Measurements from ENCODE around the gene NMRAL1.

Gene NMRAL1

DNA sequence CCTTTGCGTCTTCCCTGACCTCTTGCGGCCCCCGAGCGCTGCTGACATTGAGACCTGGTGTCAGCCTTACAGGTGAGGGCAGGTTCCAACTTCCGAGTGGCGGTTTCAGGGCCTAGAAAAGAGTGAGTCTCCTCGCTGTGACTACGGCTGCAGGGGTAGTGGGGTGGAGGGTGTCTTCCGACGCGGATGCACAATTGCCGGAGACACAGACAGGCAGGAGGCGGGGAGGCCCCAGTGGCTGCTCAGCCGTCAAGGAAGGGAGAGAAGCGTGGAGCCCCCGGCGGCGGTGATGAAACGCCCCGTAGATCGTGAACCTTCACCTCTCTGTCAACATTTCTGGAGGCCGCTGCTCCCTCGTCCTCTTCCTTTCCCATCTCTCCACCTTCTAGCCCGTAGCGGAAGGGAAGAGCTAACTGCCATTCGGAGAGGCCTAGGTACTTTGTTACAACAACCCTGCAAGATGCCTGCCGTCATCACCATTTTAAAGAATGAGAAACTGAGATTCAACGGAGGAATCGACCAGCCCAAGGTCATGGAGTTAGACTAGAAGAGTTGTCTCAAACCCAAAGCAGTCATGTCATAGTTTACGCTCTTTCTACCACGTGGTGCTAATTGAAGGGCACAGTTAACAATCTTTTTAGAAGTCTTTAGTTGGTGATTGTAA, 48.3 kb downstream of the NMRAL1 start (continued):
- TF ChIP-seq, protein P1, sequence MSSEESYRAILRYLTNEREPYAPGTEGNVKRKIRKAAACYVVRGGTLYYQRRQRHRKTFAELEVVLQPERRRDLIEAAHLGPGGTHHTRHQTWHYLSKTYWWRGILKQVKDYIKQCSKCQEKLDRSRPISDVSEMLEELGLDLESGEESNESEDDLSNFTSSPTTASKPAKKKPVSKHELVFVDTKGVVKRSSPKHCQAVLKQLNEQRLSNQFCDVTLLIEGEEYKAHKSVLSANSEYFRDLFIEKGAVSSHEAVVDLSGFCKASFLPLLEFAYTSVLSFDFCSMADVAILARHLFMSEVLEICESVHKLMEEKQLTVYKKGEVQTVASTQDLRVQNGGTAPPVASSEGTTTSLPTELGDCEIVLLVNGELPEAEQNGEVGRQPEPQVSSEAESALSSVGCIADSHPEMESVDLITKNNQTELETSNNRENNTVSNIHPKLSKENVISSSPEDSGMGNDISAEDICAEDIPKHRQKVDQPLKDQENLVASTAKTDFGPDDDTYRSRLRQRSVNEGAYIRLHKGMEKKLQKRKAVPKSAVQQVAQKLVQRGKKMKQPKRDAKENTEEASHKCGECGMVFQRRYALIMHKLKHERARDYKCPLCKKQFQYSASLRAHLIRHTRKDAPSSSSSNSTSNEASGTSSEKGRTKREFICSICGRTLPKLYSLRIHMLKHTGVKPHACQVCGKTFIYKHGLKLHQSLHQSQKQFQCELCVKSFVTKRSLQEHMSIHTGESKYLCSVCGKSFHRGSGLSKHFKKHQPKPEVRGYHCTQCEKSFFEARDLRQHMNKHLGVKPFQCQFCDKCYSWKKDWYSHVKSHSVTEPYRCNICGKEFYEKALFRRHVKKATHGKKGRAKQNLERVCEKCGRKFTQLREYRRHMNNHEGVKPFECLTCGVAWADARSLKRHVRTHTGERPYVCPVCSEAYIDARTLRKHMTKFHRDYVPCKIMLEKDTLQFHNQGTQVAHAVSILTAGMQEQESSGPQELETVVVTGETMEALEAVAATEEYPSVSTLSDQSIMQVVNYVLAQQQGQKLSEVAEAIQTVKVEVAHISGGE (tag by site-specific recombination; conservative IDR thresholded peaks at IDR 0.05; ENCODE audit: low read depth), result 0 out of 2 replicates have a peak, but pooled peaks have one; percentile 7
- TF ChIP-seq ZNF623 (tag by site-specific recombination; IDR thresholded peaks at IDR 0.05) (peak; percentile 13; the same call in 1 of the 2 replicates), ZNF544 (tag by site-specific recombination; IDR thresholded peaks at IDR 0.05) (no peak), KLF9 (tag by site-specific recombination; IDR thresholded peaks at IDR 0.05; ENCODE audit: low read depth) (peak; percentile 8; the same call in 1 of the 2 replicates), ZNF514 (tag by site-specific recombination; IDR thresholded peaks at IDR 0.05) (no peak), KLF1 (tag by site-specific recombination; IDR thresholded peaks at IDR 0.05) (no peak), ZFP69B (tag by site-specific recombination; IDR thresholded peaks at IDR 0.05) (0 out of 2 replicates have a peak, but pooled peaks have one; percentile 43), ZXDB (tag by site-specific recombination; IDR thresholded peaks at IDR 0.05) (peak; percentile 63; the same call in 1 of the 2 replicates)

- CTCF ChIA-PET, result interaction anchor here (1.0 kb wide), 1 partner anchor 21 kb away, joined by 3 read pairs; no protein-coding TSS in a partner anchor
- H3K36me3 ChIP-seq (ENCODE audit: control insufficient read depth in 2 of 2, insufficient read depth in 1 of 2, low read length in 2 of 2), result peaks cover 5 to 21% of the 10 kb centered on the region in 2 experiments; a peak in 2 of 3 replicates
- POLR2A ChIA-PET, result no interaction called here
- H3K9me3 ChIP-seq (ENCODE audit: control insufficient read depth, insufficient read depth, low read depth, low read length), result no peaks in the 10 kb centered on the region
- H3K27ac ChIP-seq (ENCODE audit: extremely low read depth, low read depth, low read length), result peak within 1 kb of the TSS; percentile 90
- peak within 1 kb of the TSS; percentile 94 for H3K4me3 ChIP-seq (ENCODE audit: low read depth, low read length)
- H3K4me1 ChIP-seq (ENCODE audit: control insufficient read depth, insufficient read depth, low read length), result peaks cover 4% of the 10 kb centered on the region
- TF ChIP-seq, protein P2, sequence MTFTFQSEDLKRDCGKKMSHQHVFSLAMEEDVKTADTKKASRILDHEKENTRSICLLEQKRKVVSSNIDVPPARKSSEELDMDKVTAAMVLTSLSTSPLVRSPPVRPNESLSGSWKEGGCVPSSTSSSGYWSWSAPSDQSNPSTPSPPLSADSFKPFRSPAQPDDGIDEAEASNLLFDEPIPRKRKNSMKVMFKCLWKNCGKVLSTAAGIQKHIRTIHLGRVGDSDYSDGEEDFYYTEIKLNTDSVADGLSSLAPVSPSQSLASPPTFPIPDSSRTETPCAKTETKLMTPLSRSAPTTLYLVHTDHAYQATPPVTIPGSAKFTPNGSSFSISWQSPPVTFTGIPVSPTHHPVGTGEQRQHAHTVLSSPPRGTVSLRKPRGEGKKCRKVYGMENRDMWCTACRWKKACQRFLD (tag by site-specific recombination; IDR thresholded peaks at IDR 0.05), result 0 out of 2 replicates have a peak, but pooled peaks have one; percentile 74
- TF ChIP-seq ZFP69B (tag by site-specific recombination; IDR thresholded peaks at IDR 0.05) (no peak), ZNF768 (tag by site-specific recombination; IDR thresholded peaks at IDR 0.05) (no peak), ZBTB6 (tag by site-specific recombination; IDR thresholded peaks at IDR 0.05) (no peak; the same call in 1 of the 2 replicates), ZEB2 (tag by site-specific recombination; IDR thresholded peaks at IDR 0.05) (0 out of 2 replicates have a peak, but pooled peaks have one; percentile 38), ZNF843 (tag by site-specific recombination; IDR thresholded peaks at IDR 0.05) (peak; percentile 29; the same call in 1 of the 2 replicates), ZNF2 (tag by site-specific recombination; IDR thresholded peaks at IDR 0.05) (peak; percentile 26; the same call in 1 of the 2 replicates), ZNF558 (tag by site-specific recombination; IDR thresholded peaks at IDR 0.05) (0 out of 2 replicates have a peak, but pooled peaks have one; percentile 31), ZNF510 (tag by site-specific recombination; IDR thresholded peaks at IDR 0.05; ENCODE audit: insufficient replicate concordance) (no peak), EGR2 (tag by site-specific recombination; IDR thresholded peaks at IDR 0.05; ENCODE audit: low read depth) (no peak), ZNF248 (tag by site-specific recombination; IDR thresholded peaks at IDR 0.05) (no peak), ZNF692 (tag by site-specific recombination; IDR thresholded peaks at IDR 0.05) (peak; percentile 36; the same call in 1 of the 2 replicates), YY1 (tag by site-specific recombination; IDR thresholded peaks at IDR 0.05) (peak; percentile 94), SP7 (tag by site-specific recombination; IDR thresholded peaks at IDR 0.05) (peak; percentile 47), ZNF354C (tag by site-specific recombination; IDR thresholded peaks at IDR 0.05; ENCODE audit: borderline replicate concordance, low read depth) (no peak), ZNF426 (tag by site-specific recombination; IDR thresholded peaks at IDR 0.05) (no peak), ZNF660 (tag by site-specific recombination; IDR thresholded peaks at IDR 0.05) (peak; percentile 46), ZNF157 (tag by site-specific recombination; IDR thresholded peaks at IDR 0.05) (peak; percentile 7; the same call in 1 of the 2 replicates), GLIS2 (tag by site-specific recombination; IDR thresholded peaks at IDR 0.05) (no peak; the same call in 1 of the 2 replicates), ZSCAN30 (tag by site-specific recombination; IDR thresholded peaks at IDR 0.05) (0 out of 2 replicates have a peak, but pooled peaks have one; percentile 27), ZNF658 (tag by site-specific recombination; IDR thresholded peaks at IDR 0.05) (no peak)
These were observed 48.9 kb downstream of the NMRAL1 start, which contains the start of gene DNAJA3 for GRCh38 chr16:4425378-4426020. Gene DNAJA3 (plus strand): TSS chr16:4425868. CDS start chr16:4425882, 14 bp downstream.

Data from HEK293 (cell line).